GM12878 (cell line): ENCODE data around the gene CFHR4. TPM values are rescaled to one million over a fixed set of nuclear protein-coding genes. Genes with fewer than 3 reads are reported as not detected.

ENCODE experiments used
- ATAC-seq: fragments of 200-7000 bp; cut with Tn5 transposase; 3 replicates; pipeline ENCODE4 v1.9.1; 2020; ENCODE audit warnings: mild to moderate bottlenecking, moderate library complexity
- BruUV-seq: library from RNA; stranded (reverse); fragments of 400-500 nt; replicated peaks from 2 replicates; lab custom pipeline; 2021; lab: Mats Ljungman, UMichigan
- CTCF ChIA-PET: fragments of 300-600 bp; sonication (Branson Sonifier 250); formaldehyde crosslinking; extraction: SDS; loops from one replicate; lab custom pipeline; 2021; ENCODE audit warnings: inconsistent platforms; lab: Yijun Ruan, JAX
- POLR2A ChIA-PET: fragments of 350-600 bp; formaldehyde crosslinking; extraction: SDS; loops from one replicate; lab custom pipeline; 2021; ENCODE audit warnings: inconsistent platforms; lab: Charles Lee
- RAD21 ChIA-PET: fragments of 300-600 bp; sonication (Branson Sonifier 250); formaldehyde crosslinking; loops from one replicate; lab custom pipeline; 2023; ENCODE audit warnings: antibody characterized with exemption; ENCODE audit not compliant: unreplicated experiment; lab: Charles Lee
- SMC1A ChIA-PET: fragments of 300-600 bp; sonication (Branson Sonifier 250); formaldehyde crosslinking; loops from one replicate; lab custom pipeline; 2023; ENCODE audit not compliant: unreplicated experiment, uncharacterized antibody; lab: Charles Lee
- DNase-seq: peaks from one replicate; pipeline ENCODE4 v3.0.0-alpha.2; 2011; ENCODE audit warnings: low read depth, low spot score
- FAIRE-seq: peaks from 3 replicates; lab custom pipeline; 2011; peaks lifted over from hg19 to GRCh38; lab: Jason Lieb, UNC
- H2AFZ ChIP-seq: 2 replicates; pipeline ENCODE4 v1.6.0; 2011; ENCODE audit warnings: low read depth, low read length, control low read depth; ENCODE audit not compliant: control insufficient read depth
- H3K27ac ChIP-seq: 2 replicates; pipeline ENCODE4 v1.5.1; 2011; ENCODE audit warnings: control low read depth; ENCODE audit not compliant: control insufficient read depth, insufficient read depth
- H3K27me3 ChIP-seq, 2 experiments: replicated peaks in 1 of 2; 2 replicates each; pipeline versions ENCODE4 v1.6.0 to v1.6.1; 2011; ENCODE audit warnings: low read length in 1 of 2; ENCODE audit not compliant: control insufficient read depth in 2 of 2, insufficient read depth in 2 of 2
- H3K36me3 ChIP-seq, 2 experiments: 2 replicates each; pipeline ENCODE4 v1.5.1; 2011; ENCODE audit warnings: low read length in 1 of 2; ENCODE audit not compliant: control insufficient read depth in 2 of 2, insufficient read depth in 2 of 2
- H3K4me1 ChIP-seq: 2 replicates; pipeline ENCODE4 v1.6.1; 2011; ENCODE audit warnings: mild to moderate bottlenecking, low read length, moderate library complexity, mixed read lengths; ENCODE audit not compliant: control insufficient read depth, insufficient read depth
- H3K4me2 ChIP-seq: 2 replicates; pipeline ENCODE4 v1.6.0; 2011; ENCODE audit warnings: control low read depth; ENCODE audit not compliant: control insufficient read depth, insufficient read depth
- H3K4me3 ChIP-seq: fragments of 200-600 bp; sonication (generic); 2 replicates; pipeline ENCODE4 v1.5.1; 2016
- H3K79me2 ChIP-seq: 2 replicates; pipeline ENCODE4 v1.6.0; 2011; ENCODE audit warnings: low read length; ENCODE audit not compliant: control insufficient read depth, insufficient read depth
- H3K9ac ChIP-seq: 2 replicates; pipeline ENCODE4 v1.8.0; 2011; ENCODE audit warnings: low read length, control low read depth, mixed read lengths; ENCODE audit not compliant: control insufficient read depth, insufficient read depth
- H3K9me3 ChIP-seq: replicated peaks from 3 replicates; pipeline ENCODE4 v1.5.1; 2011; ENCODE audit warnings: mild to moderate bottlenecking, low read length; ENCODE audit not compliant: control insufficient read depth, insufficient read depth
- H4K20me1 ChIP-seq: 2 replicates; pipeline ENCODE4 v1.6.0; 2011; ENCODE audit not compliant: control insufficient read depth, insufficient read depth
- BACH1 ChIP-seq: fragments of 450-650 bp; IDR thresholded peaks from 2 replicates; pipeline ENCODE4 v1.6.1; 2017; ENCODE audit warnings: mild to moderate bottlenecking, borderline replicate concordance
- BCL11A ChIP-seq: IDR thresholded peaks from 2 replicates; pipeline ENCODE4 v1.6.1; 2011; ENCODE audit warnings: low read depth, low read length
- CHD2 ChIP-seq: IDR thresholded peaks from 2 replicates; pipeline ENCODE4 v1.6.1; 2011; ENCODE audit warnings: low read depth, low read length, improper control_type of control experiment, borderline replicate concordance
- EED ChIP-seq: sonication (generic); IDR thresholded peaks from 2 replicates; pipeline ENCODE4 v1.6.1; 2016; ENCODE audit warnings: antibody characterized with exemption, low read depth
- FOXK2 ChIP-seq: fragments of 450-650 bp; IDR thresholded peaks from 2 replicates; pipeline ENCODE4 v1.6.1; 2017; ENCODE audit warnings: mild to moderate bottlenecking, moderate library complexity
- JUNB ChIP-seq: IDR thresholded peaks from 2 replicates; pipeline ENCODE4 v1.6.1; 2016; ENCODE audit warnings: antibody characterized with exemption, mild to moderate bottlenecking
- NFYB ChIP-seq: IDR thresholded peaks from 2 replicates; pipeline ENCODE4 v1.6.1; 2011; ENCODE audit warnings: low read depth, mild to moderate bottlenecking, low read length, improper control_type of control experiment, moderate library complexity; ENCODE audit not compliant: insufficient read depth
- POU2F2 ChIP-seq: IDR thresholded peaks from 3 replicates; pipeline ENCODE4 v1.6.1; 2011; ENCODE audit warnings: low read depth, mild to moderate bottlenecking, low read length, borderline replicate concordance
- RAD51 ChIP-seq: fragments of 450-650 bp; IDR thresholded peaks from 2 replicates; pipeline ENCODE4 v1.6.1; 2016; ENCODE audit warnings: moderate library complexity, mild to moderate bottlenecking, inconsistent platforms
- RELA ChIP-seq: fragments of 450-650 bp; IDR thresholded peaks from 2 replicates; pipeline ENCODE4 v1.8.0; 2014; ENCODE audit warnings: borderline replicate concordance; ENCODE audit not compliant: partially characterized antibody
- TCF12 ChIP-seq: IDR thresholded peaks from 2 replicates; pipeline ENCODE4 v1.6.1; 2011; ENCODE audit warnings: low read depth, mild to moderate bottlenecking, low read length
- USF1 ChIP-seq: IDR thresholded peaks from 2 replicates; pipeline ENCODE4 v1.6.1; 2011; ENCODE audit warnings: borderline replicate concordance, low read depth, mild to moderate bottlenecking, moderate library complexity, mixed read lengths, low read length; ENCODE audit not compliant: insufficient read depth; ENCODE audit errors: extremely low read length
- WRNIP1 ChIP-seq: IDR thresholded peaks from 2 replicates; pipeline ENCODE4 v1.6.1; 2011; ENCODE audit warnings: low read depth, low read length, improper control_type of control experiment, borderline replicate concordance
- WGBS: methylation state at CpG from one replicate; pipeline ENCODE4 v1.1.6; 2016; ENCODE audit warnings: low lambda C conversion rate; ENCODE audit not compliant: insufficient replicate concordance, insufficient coverage; ENCODE audit errors: missing lambda C conversion rate; 5-methylcytosine and 5-hydroxymethylcytosine counted together
- in situ Hi-C: fragments of 300-500 bp; cut with MboI; formaldehyde crosslinking; loops from 9 replicates; pipeline ENCODE4 v1.14.3; 2018; ENCODE audit warnings: mixed read lengths
- intact Hi-C: fragments of 100-400 bp; cut with micrococcal nuclease; formaldehyde crosslinking; loops from one replicate; pipeline ENCODE4 v1.14.2; 2022; ENCODE audit not compliant: unreplicated experiment
- polyA plus RNA-seq, 11 experiments: library from polyadenylated mRNA; depleted of rRNA in 4 of 11; unstranded in 6 of 11; stranded (reverse) in 5 of 11; fragments of >200 nt; fragmentation: Nextera tagmentation in 4 of 11; fragmentation: Illumina TruSeq in 1 of 11; extraction: Ambion mirVana in 4 of 11; extraction: Trizol in 1 of 11; gene quantifications; 1 replicate in 1 of 11; 2 replicates in 10 of 11; pipeline versions ENCODE4 v1.2.1 to v1.2.3, GENCODE V29; 2011 to 2016; ENCODE audit warnings: inconsistent platforms in 2 of 11, missing spikeins in 2 of 11, low read depth in 1 of 11
- total RNA-seq, 4 experiments: library from RNA; depleted of rRNA in 3 of 4; stranded (reverse); fragments of >200 nt in 3 of 4; fragmentation: Illumina TruSeq in 1 of 4; extraction: Trizol in 1 of 4; gene quantifications; 2 replicates each; pipeline versions ENCODE4 v1.2.1 to v1.2.3, GENCODE V29; 2013 to 2021
- TF ChIP-seq, protein P1 (sequence below): fragments of 450-650 bp; IDR thresholded peaks from 2 replicates; pipeline ENCODE4 v1.6.1; 2017; ENCODE audit warnings: mild to moderate bottlenecking, moderate library complexity
- TF ChIP-seq, protein P2 (sequence below): IDR thresholded peaks from 2 replicates; pipeline ENCODE4 v1.6.1; 2012; ENCODE audit warnings: improper control_type of control experiment, low read depth, low read length; ENCODE audit not compliant: insufficient replicate concordance
- TF ChIP-seq, protein P3 (sequence below): IDR thresholded peaks from 2 replicates; pipeline ENCODE4 v1.6.1; 2012; ENCODE audit warnings: low read depth, low read length, improper control_type of control experiment

CFHR4 gene
- total and polyA plus RNA-seq, 10 of the 15 experiments (the other 5 are each of a cell fraction or from before 2014, with no cell fraction given): not detected

DNA sequence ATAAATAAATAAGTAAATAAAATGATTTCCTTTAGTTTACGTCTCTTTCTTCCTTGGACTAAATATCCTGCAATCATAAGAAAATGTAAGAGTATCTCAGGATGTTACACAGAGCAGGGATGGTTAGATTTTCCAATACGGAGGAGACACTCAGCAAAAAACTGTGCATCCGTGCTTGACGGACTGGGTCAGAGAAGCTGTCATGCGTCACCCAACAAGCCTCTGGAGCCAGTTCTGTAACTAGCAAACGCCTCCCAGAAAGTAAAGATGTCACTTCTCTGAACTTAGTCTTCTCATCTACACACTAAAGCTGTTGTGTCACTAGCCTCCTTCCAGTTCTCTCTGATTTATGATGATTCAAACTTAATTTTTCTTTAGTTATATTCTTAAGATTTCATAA is 3.4 kb downstream of the CFHR4 start:
- no TSS peak for BruUV-seq
- in situ Hi-C loops (no loop called here), intact Hi-C loops (no loop called here)
- no peaks in the 10 kb centered on the region for H3K9me3 ChIP-seq
- H3K79me2 ChIP-seq: no peaks in the 10 kb centered on the region
- no peaks in the 10 kb centered on the region for H3K36me3 ChIP-seq
- CTCF ChIA-PET: no interaction called here
- ATAC-seq: no peak
- H3K27ac ChIP-seq: no peak overlapping the region
- no peak for FAIRE-seq
- no peak overlapping the region for H3K9ac ChIP-seq
- RAD21 ChIA-PET: no interaction called here
- H3K27me3 ChIP-seq: no peaks in the 10 kb centered on the region
- DNase-seq: no peak
- SMC1A ChIA-PET: no interaction called here
- POLR2A ChIA-PET: no interaction called here
- no peak overlapping the region for H3K4me3 ChIP-seq
- WGBS: 47% methylated on average over 6 of the region's 6 CpGs
- H3K4me1 ChIP-seq: no peaks in the 10 kb centered on the region
- H3K4me2 ChIP-seq: no peak overlapping the region
- no peaks in the 10 kb centered on the region for H4K20me1 ChIP-seq
- H2AFZ ChIP-seq: no peak overlapping the region
- TF ChIP-seq EED (no peak), BCL11A (no peak), NFYB (no peak), FOXK2 (no peak), BACH1 (no peak), WRNIP1 (no peak), TCF12 (no peak), USF1 (no peak), POU2F2 (no peak), RAD51 (no peak), JUNB (no peak), CHD2 (no peak), RELA (no peak)
- TF ChIP-seq, protein P1, sequence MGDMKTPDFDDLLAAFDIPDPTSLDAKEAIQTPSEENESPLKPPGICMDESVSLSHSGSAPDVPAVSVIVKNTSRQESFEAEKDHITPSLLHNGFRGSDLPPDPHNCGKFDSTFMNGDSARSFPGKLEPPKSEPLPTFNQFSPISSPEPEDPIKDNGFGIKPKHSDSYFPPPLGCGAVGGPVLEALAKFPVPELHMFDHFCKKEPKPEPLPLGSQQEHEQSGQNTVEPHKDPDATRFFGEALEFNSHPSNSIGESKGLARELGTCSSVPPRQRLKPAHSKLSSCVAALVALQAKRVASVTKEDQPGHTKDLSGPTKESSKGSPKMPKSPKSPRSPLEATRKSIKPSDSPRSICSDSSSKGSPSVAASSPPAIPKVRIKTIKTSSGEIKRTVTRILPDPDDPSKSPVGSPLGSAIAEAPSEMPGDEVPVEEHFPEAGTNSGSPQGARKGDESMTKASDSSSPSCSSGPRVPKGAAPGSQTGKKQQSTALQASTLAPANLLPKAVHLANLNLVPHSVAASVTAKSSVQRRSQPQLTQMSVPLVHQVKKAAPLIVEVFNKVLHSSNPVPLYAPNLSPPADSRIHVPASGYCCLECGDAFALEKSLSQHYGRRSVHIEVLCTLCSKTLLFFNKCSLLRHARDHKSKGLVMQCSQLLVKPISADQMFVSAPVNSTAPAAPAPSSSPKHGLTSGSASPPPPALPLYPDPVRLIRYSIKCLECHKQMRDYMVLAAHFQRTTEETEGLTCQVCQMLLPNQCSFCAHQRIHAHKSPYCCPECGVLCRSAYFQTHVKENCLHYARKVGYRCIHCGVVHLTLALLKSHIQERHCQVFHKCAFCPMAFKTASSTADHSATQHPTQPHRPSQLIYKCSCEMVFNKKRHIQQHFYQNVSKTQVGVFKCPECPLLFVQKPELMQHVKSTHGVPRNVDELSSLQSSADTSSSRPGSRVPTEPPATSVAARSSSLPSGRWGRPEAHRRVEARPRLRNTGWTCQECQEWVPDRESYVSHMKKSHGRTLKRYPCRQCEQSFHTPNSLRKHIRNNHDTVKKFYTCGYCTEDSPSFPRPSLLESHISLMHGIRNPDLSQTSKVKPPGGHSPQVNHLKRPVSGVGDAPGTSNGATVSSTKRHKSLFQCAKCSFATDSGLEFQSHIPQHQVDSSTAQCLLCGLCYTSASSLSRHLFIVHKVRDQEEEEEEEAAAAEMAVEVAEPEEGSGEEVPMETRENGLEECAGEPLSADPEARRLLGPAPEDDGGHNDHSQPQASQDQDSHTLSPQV: no peak
- TF ChIP-seq, protein P2, sequence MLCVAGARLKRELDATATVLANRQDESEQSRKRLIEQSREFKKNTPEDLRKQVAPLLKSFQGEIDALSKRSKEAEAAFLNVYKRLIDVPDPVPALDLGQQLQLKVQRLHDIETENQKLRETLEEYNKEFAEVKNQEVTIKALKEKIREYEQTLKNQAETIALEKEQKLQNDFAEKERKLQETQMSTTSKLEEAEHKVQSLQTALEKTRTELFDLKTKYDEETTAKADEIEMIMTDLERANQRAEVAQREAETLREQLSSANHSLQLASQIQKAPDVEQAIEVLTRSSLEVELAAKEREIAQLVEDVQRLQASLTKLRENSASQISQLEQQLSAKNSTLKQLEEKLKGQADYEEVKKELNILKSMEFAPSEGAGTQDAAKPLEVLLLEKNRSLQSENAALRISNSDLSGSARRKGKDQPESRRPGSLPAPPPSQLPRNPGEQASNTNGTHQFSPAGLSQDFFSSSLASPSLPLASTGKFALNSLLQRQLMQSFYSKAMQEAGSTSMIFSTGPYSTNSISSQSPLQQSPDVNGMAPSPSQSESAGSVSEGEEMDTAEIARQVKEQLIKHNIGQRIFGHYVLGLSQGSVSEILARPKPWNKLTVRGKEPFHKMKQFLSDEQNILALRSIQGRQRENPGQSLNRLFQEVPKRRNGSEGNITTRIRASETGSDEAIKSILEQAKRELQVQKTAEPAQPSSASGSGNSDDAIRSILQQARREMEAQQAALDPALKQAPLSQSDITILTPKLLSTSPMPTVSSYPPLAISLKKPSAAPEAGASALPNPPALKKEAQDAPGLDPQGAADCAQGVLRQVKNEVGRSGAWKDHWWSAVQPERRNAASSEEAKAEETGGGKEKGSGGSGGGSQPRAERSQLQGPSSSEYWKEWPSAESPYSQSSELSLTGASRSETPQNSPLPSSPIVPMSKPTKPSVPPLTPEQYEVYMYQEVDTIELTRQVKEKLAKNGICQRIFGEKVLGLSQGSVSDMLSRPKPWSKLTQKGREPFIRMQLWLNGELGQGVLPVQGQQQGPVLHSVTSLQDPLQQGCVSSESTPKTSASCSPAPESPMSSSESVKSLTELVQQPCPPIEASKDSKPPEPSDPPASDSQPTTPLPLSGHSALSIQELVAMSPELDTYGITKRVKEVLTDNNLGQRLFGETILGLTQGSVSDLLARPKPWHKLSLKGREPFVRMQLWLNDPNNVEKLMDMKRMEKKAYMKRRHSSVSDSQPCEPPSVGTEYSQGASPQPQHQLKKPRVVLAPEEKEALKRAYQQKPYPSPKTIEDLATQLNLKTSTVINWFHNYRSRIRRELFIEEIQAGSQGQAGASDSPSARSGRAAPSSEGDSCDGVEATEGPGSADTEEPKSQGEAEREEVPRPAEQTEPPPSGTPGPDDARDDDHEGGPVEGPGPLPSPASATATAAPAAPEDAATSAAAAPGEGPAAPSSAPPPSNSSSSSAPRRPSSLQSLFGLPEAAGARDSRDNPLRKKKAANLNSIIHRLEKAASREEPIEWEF: no peak
- TF ChIP-seq, protein P3, sequence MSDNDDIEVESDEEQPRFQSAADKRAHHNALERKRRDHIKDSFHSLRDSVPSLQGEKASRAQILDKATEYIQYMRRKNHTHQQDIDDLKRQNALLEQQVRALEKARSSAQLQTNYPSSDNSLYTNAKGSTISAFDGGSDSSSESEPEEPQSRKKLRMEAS: no peak
